ENCODE data around the gene SND1. TPM values are rescaled to one million over a fixed set of nuclear protein-coding genes. Genes with fewer than 3 reads are reported as not detected.
A peak's percentile ranks its signal among the peaks of the same experiment; 100 is the strongest.

The SND1 gene
- total and polyA plus RNA-seq, 2 of the 4 experiments (the other 2 are of a cell fraction): 154 to 294 TPM

DNA sequence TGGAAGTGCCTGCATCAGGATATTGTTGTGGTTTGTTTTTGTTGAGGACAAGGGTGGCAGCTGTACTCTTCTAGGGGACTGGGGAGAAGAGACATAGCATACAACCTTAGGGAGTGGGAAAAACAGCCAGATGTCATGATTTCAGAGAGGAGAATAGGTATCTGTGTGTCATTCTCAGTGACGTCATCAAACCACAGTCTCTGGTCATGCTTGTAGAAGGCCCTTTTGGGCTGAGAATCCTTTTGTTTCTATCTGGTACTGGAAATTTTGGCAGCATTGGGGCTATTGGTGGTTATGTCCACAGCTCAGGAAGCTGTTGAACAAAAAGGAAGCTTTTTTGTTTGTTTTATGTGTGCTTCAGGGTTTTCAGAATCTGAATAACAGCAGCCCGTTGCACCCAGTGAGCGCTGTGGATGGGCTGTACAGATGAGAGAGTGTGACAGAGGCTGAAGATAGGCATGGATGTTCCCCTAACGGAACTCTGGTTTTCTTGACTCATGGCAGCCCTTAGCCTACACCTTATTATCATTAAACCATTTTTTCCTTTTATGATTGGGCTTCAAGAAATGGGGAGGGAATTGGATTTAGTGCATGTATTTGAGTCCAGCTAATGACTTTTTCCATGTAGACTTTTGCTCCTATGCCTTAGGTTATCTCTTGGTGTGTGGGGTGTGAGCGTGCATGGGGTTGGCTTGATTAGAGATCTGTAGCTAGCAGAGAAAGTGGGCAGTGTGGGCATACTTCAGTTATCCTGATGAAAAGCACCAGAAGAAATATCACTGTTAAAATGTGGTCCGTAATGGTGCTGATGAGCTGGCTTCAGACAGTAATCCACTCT lies 65.7 kb downstream of the SND1 start:
- Histone ChIP-seq H4K5ac (ENCODE audit: low read depth, low read length) (no peak overlapping the region), H4K20me1 (ENCODE audit: insufficient read depth, low read length) (peaks cover 38% of the 10 kb centered on the region), H3K9me3 (ENCODE audit: control insufficient read depth, insufficient read depth, low read length) (no peaks in the 10 kb centered on the region), H2AK5ac (ENCODE audit: low read depth, low read length) (no peak overlapping the region), H3K14ac (replicated peaks; ENCODE audit: low read depth, low read length) (0 out of 2 replicates have a peak overlapping the region, but pooled peaks have one; percentile 37), H3K4me3 (ENCODE audit: insufficient read depth, low read depth, low read length) (no peak overlapping the region), H3K9me1 (ENCODE audit: insufficient read depth, low read length) (peaks cover 8% of the 10 kb centered on the region; the same call in 1 of the 2 replicates), H2BK5ac (ENCODE audit: low read depth, low read length, poor library complexity, severe bottlenecking) (no peak overlapping the region), H2BK15ac (ENCODE audit: low read depth, low read length) (no peak overlapping the region), H4K8ac (ENCODE audit: low read depth in 2 of 2, low read length in 2 of 2) (no peak overlapping the region), H3K9ac (ENCODE audit: low read depth, low read length) (no peak overlapping the region), H3K23ac (ENCODE audit: low read depth, low read length) (no peak overlapping the region), H3K4me2 (ENCODE audit: low read depth, low read length) (no peak overlapping the region), H3K4me1 (ENCODE audit: control insufficient read depth, insufficient read depth, low read length) (no peaks in the 10 kb centered on the region), H3K27ac (ENCODE audit: insufficient read depth, low read length) (no peak overlapping the region), H3K27me3 (ENCODE audit: control insufficient read depth, insufficient read depth, low read length) (no peaks in the 10 kb centered on the region), H3K18ac (ENCODE audit: low read depth, low read length) (no peak overlapping the region), H3K4ac (ENCODE audit: low read depth, low read length) (no peak overlapping the region; the same call in 1 of the 2 replicates), H3K36me3 (ENCODE audit: control insufficient read depth, insufficient read depth, low read length) (peaks cover 18% of the 10 kb centered on the region), H2AFZ (replicated peaks; ENCODE audit: low read length, poor library complexity) (no peak overlapping the region), H3K79me1 (ENCODE audit: low read depth in 1 of 2, low read length in 2 of 2) (peaks cover 40 to 66% of the 10 kb centered on the region in 2 experiments), H2AK9ac (replicated peaks; ENCODE audit: low read depth, low read length, poor library complexity) (no peak overlapping the region), H3K56ac (ENCODE audit: extremely low read depth, insufficient read depth, low read length) (no peak overlapping the region), H2BK120ac (ENCODE audit: low read depth, low read length) (no peak overlapping the region), H2BK20ac (ENCODE audit: low read depth, low read length) (no peak overlapping the region), H4K91ac (ENCODE audit: insufficient read depth, low read depth, low read length) (no peak overlapping the region)
- DNase-seq: peak; percentile 17
- POLR2A ChIA-PET (ENCODE audit: unreplicated experiment): no interaction called here
- intact Hi-C loops (cut with micrococcal nuclease): no loop called here
- dilution Hi-C loops (cut with HindIII; ENCODE audit: low sequenced_read_pairs, unreplicated experiment): no loop called here
- no peak for ATAC-seq (ENCODE audit: low read depth)
- in situ Hi-C loops (cut with MboI; ENCODE audit: low sequenced_read_pairs): loop anchor here (25.0 kb wide), 1 partner anchor 345 kb away; no protein-coding TSS in a partner anchor
- CTCF ChIA-PET: no interaction called here
- BruUV-seq (replicated peaks): no TSS peak
- 100% methylated on average over 1 of the region's 6 CpGs; no CpG with 5 or more reads in 1 of the 2 experiments for WGBS, 2 experiments (ENCODE audit: extremely low coverage in 2 of 2, insufficient read length in 1 of 2)
- TF ChIP-seq NFE2L2 (IDR thresholded peaks at IDR 0.05; ENCODE audit: low read depth, low read length) (no peak), RAD21 (IDR thresholded peaks at IDR 0.05; ENCODE audit: low read length) (no peak), CHD1 (IDR thresholded peaks at IDR 0.05; ENCODE audit: low read depth, low read length) (no peak), RFX5 (IDR thresholded peaks at IDR 0.05; ENCODE audit: low read depth, low read length) (no peak), MXI1 (IDR thresholded peaks at IDR 0.05; ENCODE audit: borderline replicate concordance, low read depth, low read length) (no peak), CEBPB (IDR thresholded peaks at IDR 0.05; ENCODE audit: low read depth, low read length) (no peak), SMC3 (IDR thresholded peaks at IDR 0.05; ENCODE audit: low read depth, low read length) (no peak), MAFK (IDR thresholded peaks at IDR 0.05; ENCODE audit: low read depth, low read length) (no peak), BHLHE40 (IDR thresholded peaks at IDR 0.05; ENCODE audit: low read depth, low read length) (no peak), POLR2A (IDR thresholded peaks at IDR 0.05; ENCODE audit: low read depth, low read length) (no peak), MAZ (IDR thresholded peaks at IDR 0.05; ENCODE audit: borderline replicate concordance, low read depth, low read length) (no peak), FOS (IDR thresholded peaks at IDR 0.05; ENCODE audit: low read depth, low read length) (no peak)
- TF ChIP-seq, protein P1, sequence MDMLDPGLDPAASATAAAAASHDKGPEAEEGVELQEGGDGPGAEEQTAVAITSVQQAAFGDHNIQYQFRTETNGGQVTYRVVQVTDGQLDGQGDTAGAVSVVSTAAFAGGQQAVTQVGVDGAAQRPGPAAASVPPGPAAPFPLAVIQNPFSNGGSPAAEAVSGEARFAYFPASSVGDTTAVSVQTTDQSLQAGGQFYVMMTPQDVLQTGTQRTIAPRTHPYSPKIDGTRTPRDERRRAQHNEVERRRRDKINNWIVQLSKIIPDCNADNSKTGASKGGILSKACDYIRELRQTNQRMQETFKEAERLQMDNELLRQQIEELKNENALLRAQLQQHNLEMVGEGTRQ (IDR thresholded peaks at IDR 0.05; ENCODE audit: low read depth, low read length): no peak
- TF ChIP-seq, protein P2, sequence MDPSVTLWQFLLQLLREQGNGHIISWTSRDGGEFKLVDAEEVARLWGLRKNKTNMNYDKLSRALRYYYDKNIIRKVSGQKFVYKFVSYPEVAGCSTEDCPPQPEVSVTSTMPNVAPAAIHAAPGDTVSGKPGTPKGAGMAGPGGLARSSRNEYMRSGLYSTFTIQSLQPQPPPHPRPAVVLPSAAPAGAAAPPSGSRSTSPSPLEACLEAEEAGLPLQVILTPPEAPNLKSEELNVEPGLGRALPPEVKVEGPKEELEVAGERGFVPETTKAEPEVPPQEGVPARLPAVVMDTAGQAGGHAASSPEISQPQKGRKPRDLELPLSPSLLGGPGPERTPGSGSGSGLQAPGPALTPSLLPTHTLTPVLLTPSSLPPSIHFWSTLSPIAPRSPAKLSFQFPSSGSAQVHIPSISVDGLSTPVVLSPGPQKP (IDR thresholded peaks at IDR 0.05; ENCODE audit: borderline replicate concordance, low read depth, low read length): no peak
- TF ChIP-seq, protein P3, sequence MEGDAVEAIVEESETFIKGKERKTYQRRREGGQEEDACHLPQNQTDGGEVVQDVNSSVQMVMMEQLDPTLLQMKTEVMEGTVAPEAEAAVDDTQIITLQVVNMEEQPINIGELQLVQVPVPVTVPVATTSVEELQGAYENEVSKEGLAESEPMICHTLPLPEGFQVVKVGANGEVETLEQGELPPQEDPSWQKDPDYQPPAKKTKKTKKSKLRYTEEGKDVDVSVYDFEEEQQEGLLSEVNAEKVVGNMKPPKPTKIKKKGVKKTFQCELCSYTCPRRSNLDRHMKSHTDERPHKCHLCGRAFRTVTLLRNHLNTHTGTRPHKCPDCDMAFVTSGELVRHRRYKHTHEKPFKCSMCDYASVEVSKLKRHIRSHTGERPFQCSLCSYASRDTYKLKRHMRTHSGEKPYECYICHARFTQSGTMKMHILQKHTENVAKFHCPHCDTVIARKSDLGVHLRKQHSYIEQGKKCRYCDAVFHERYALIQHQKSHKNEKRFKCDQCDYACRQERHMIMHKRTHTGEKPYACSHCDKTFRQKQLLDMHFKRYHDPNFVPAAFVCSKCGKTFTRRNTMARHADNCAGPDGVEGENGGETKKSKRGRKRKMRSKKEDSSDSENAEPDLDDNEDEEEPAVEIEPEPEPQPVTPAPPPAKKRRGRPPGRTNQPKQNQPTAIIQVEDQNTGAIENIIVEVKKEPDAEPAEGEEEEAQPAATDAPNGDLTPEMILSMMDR (conservative IDR thresholded peaks at IDR 0.05; ENCODE audit: low read depth, low read length): no peak
